SK-N-SH treated with all-trans-retinoic acid at 6 μM for 48 hours (cell line): Measurements from ENCODE around the gene NRXN3.

Source experiments
- BACH2 ChIP-seq: fragments of 250-450 bp; sonication (Bioruptor Pico); IDR thresholded peaks from 2 replicates; pipeline ENCODE4 v1.9.0; 2021; ENCODE audit warnings: mild to moderate bottlenecking, borderline replicate concordance
- CREB5 ChIP-seq: fragments of 250-450 bp; sonication (Bioruptor Pico); IDR thresholded peaks from 2 replicates; pipeline ENCODE4 v1.5.1; 2020; ENCODE audit warnings: low read depth, mild to moderate bottlenecking, moderate library complexity
- RARB ChIP-seq: fragments of 250-450 bp; sonication (Bioruptor Pico); IDR thresholded peaks from 2 replicates; pipeline ENCODE4 v1.8.0; 2021; ENCODE audit warnings: mild to moderate bottlenecking, moderate library complexity
- ZFP3 ChIP-seq: fragments of 250-450 bp; sonication (Bioruptor Pico); IDR thresholded peaks from 2 replicates; pipeline ENCODE4 v1.5.0; 2020; ENCODE audit warnings: mild to moderate bottlenecking, moderate library complexity
- ZFP30 ChIP-seq: fragments of 450-650 bp; formaldehyde crosslinking; IDR thresholded peaks from 2 replicates; pipeline ENCODE4 v1.5.0; 2022; ENCODE audit warnings: mild to moderate bottlenecking, moderate library complexity
- TF ChIP-seq, protein P1 (sequence below): fragments of 250-450 bp; sonication (Bioruptor Pico); IDR thresholded peaks from 2 replicates; pipeline ENCODE4 v1.8.0; 2020; ENCODE audit warnings: mild to moderate bottlenecking, moderate library complexity, borderline replicate concordance

- TF ChIP-seq RARB (CRISPR knock-in tag): no peak
- no peak for TF ChIP-seq CREB5 (CRISPR knock-in tag)
- TF ChIP-seq, protein P1, sequence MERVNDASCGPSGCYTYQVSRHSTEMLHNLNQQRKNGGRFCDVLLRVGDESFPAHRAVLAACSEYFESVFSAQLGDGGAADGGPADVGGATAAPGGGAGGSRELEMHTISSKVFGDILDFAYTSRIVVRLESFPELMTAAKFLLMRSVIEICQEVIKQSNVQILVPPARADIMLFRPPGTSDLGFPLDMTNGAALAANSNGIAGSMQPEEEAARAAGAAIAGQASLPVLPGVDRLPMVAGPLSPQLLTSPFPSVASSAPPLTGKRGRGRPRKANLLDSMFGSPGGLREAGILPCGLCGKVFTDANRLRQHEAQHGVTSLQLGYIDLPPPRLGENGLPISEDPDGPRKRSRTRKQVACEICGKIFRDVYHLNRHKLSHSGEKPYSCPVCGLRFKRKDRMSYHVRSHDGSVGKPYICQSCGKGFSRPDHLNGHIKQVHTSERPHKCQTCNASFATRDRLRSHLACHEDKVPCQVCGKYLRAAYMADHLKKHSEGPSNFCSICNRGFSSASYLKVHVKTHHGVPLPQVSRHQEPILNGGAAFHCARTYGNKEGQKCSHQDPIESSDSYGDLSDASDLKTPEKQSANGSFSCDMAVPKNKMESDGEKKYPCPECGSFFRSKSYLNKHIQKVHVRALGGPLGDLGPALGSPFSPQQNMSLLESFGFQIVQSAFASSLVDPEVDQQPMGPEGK (CRISPR knock-in tag): no peak
- no peak for TF ChIP-seq BACH2 (CRISPR knock-in tag)
- no peak for TF ChIP-seq ZFP3 (CRISPR knock-in tag)
- no peak for TF ChIP-seq ZFP30 (CRISPR knock-in tag)
These were observed 535.8 kb downstream of the NRXN3 start for GRCh38 chr14:78705989-78706388.
